Neural progenitor cell (in vitro differentiated cells): Measurements from ENCODE around the gene RALGAPA2. TPM values are rescaled to one million over a fixed set of nuclear protein-coding genes. Genes with fewer than 3 reads are reported as not detected.

Experiments used
- DNase-seq: peaks from one replicate; pipeline ENCODE4 v3.0.0-alpha.2; 2016; ENCODE audit warnings: low spot score
- H2AFZ ChIP-seq: fragments of 200-600 bp; sonication (generic); replicated peaks from 2 replicates; pipeline ENCODE4 v1.6.1; 2016; ENCODE audit warnings: antibody characterized with exemption
- H3F3A ChIP-seq: fragments of 200-600 bp; sonication (generic); 2 replicates; pipeline ENCODE4 v1.6.1; 2016; ENCODE audit warnings: antibody characterized with exemption, low read depth
- H3K27ac ChIP-seq: fragments of 200-600 bp; sonication (generic); 2 replicates; pipeline ENCODE4 v1.5.1; 2016; ENCODE audit warnings: mild to moderate bottlenecking
- H3K27me3 ChIP-seq: fragments of 200-600 bp; sonication (generic); 2 replicates; pipeline ENCODE4 v1.6.1; 2016; ENCODE audit warnings: mild to moderate bottlenecking, moderate library complexity
- H3K36me3 ChIP-seq: fragments of 200-600 bp; sonication (generic); 2 replicates; pipeline ENCODE4 v1.5.1; 2016
- H3K4me1 ChIP-seq: fragments of 200-600 bp; sonication (generic); 2 replicates; pipeline ENCODE4 v1.6.1; 2016; ENCODE audit warnings: mixed run types
- H3K4me2 ChIP-seq: fragments of 200-600 bp; sonication (generic); 2 replicates; pipeline ENCODE4 v1.6.1; 2016
- H3K4me3 ChIP-seq: fragments of 200-600 bp; sonication (generic); 2 replicates; pipeline ENCODE4 v1.5.1; 2016
- H3K79me2 ChIP-seq: fragments of 200-600 bp; sonication (generic); 2 replicates; pipeline ENCODE4 v1.6.1; 2016; ENCODE audit warnings: low read depth
- H3K9ac ChIP-seq: fragments of 200-600 bp; sonication (generic); 2 replicates; pipeline ENCODE4 v1.6.1; 2016
- H3K9me3 ChIP-seq: fragments of 200-600 bp; sonication (generic); 2 replicates; pipeline ENCODE4 v1.5.1; 2016; ENCODE audit warnings: low read depth
- H4K20me1 ChIP-seq: fragments of 200-600 bp; sonication (generic); 2 replicates; pipeline ENCODE4 v1.6.1; 2016; ENCODE audit warnings: low read depth
- H3K27ac Mint-ChIP-seq: 3 replicates; pipeline ENCODE4 v1.8.0; 2021; ENCODE audit warnings: mixed read lengths
- H3K27me3 Mint-ChIP-seq: 2 replicates; pipeline ENCODE4 v1.8.0; 2022; ENCODE audit warnings: low read depth, mild to moderate bottlenecking, inconsistent platforms, moderate library complexity, mixed read lengths; ENCODE audit not compliant: insufficient read depth
- H3K36me3 Mint-ChIP-seq: 3 replicates; pipeline ENCODE4 v1.8.0; 2021; ENCODE audit warnings: mixed read lengths
- H3K4me1 Mint-ChIP-seq: 3 replicates; pipeline ENCODE4 v1.8.0; 2021; ENCODE audit warnings: mixed read lengths
- H3K4me3 Mint-ChIP-seq: 3 replicates; pipeline ENCODE4 v1.8.0; 2021; ENCODE audit warnings: mild to moderate bottlenecking, moderate library complexity, mixed read lengths
- H3K9me3 Mint-ChIP-seq: 3 replicates; pipeline ENCODE4 v1.8.0; 2020; ENCODE audit warnings: mixed read lengths
- EZH2 ChIP-seq: fragments of 200-600 bp; sonication (generic); IDR thresholded peaks from 2 replicates; pipeline ENCODE4 v1.6.1; 2017; ENCODE audit warnings: antibody characterized with exemption, mild to moderate bottlenecking, moderate library complexity
- EZH2phosphoT487 ChIP-seq: fragments of 200-600 bp; sonication (generic); IDR thresholded peaks from 2 replicates; pipeline ENCODE4 v1.6.1; 2017; ENCODE audit warnings: antibody characterized with exemption
- total RNA-seq: library from RNA; depleted of rRNA; stranded (reverse); fragments of >200 nt; gene quantifications from 2 replicates; pipeline ENCODE4 v1.2.3, GENCODE V29; 2015; ENCODE audit warnings: low replicate concordance
- TF ChIP-seq, protein P1 (sequence below): fragments of 200-600 bp; sonication (generic); IDR thresholded peaks from 2 replicates; pipeline ENCODE4 v1.5.1; 2017; ENCODE audit warnings: antibody characterized with exemption, mild to moderate bottlenecking

RALGAPA2 gene
- total RNA-seq, 1 donor from 2014 or later, result 25.9 TPM

DNA sequence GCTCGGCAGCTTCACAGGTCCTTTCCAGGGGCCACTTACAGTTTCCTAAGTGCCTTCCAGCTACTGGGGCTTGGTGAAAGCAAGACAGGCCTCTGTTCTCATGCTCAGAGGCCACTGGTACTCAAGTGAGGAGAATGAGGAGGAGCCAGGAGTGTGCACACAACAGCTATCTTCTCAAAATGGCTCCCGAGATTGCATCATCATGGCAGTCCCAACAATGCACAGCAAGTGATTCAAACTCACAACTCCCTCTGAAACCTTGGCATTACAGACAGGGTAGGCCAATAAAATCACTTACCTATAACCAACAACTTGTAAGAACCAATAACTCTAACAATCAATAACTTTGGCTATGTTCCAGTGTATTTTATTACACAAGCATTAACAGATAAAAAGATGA is 77.4 kb downstream of the RALGAPA2 start:
- Histone ChIP-seq H3K4me3 (no peak overlapping the region), H4K20me1 (no peaks in the 10 kb centered on the region), H3K79me2 (no peaks in the 10 kb centered on the region), H2AFZ (no peak overlapping the region), H3K9ac (no peak overlapping the region), H3K27me3 (no peaks in the 10 kb centered on the region), H3F3A (no peaks in the 10 kb centered on the region), H3K36me3 (no peaks in the 10 kb centered on the region), H3K9me3 (no peaks in the 10 kb centered on the region), H3K4me2 (no peak overlapping the region), H3K27ac (no peak overlapping the region), H3K4me1 (no peaks in the 10 kb centered on the region)
- Mint-ChIP-seq H3K9me3 (no peaks in the 10 kb centered on the region), H3K27me3 (peaks cover 2% of the 10 kb centered on the region), H3K36me3 (peaks cover 30% of the 10 kb centered on the region), H3K4me3 (no peak overlapping the region), H3K4me1 (no peaks in the 10 kb centered on the region), H3K27ac (no peak overlapping the region)
- TF ChIP-seq, protein P1, sequence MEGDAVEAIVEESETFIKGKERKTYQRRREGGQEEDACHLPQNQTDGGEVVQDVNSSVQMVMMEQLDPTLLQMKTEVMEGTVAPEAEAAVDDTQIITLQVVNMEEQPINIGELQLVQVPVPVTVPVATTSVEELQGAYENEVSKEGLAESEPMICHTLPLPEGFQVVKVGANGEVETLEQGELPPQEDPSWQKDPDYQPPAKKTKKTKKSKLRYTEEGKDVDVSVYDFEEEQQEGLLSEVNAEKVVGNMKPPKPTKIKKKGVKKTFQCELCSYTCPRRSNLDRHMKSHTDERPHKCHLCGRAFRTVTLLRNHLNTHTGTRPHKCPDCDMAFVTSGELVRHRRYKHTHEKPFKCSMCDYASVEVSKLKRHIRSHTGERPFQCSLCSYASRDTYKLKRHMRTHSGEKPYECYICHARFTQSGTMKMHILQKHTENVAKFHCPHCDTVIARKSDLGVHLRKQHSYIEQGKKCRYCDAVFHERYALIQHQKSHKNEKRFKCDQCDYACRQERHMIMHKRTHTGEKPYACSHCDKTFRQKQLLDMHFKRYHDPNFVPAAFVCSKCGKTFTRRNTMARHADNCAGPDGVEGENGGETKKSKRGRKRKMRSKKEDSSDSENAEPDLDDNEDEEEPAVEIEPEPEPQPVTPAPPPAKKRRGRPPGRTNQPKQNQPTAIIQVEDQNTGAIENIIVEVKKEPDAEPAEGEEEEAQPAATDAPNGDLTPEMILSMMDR, result no peak
- TF ChIP-seq EZH2phosphoT487 (no peak), EZH2 (no peak)
- no peak for DNase-seq

DNA sequence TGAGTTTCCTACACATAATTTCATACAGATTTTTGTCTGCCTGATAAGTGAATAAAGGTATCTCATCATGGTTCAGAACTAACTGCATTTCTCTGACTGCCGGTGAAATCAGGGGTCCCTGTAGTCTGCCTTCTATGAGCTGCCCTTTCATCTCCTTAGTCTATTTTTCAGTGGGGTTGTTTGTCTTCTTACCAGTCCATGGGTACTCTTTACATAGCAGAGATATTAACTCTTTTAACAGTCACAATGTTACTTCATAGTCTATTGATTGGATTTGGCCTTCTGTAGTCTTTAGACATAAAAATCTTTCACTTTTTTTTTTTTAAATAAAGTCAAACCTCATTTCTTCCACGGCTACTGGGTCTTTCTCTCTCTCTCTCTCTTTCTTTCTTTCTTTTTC is 79.8 kb downstream of the RALGAPA2 start:
- no peak for DNase-seq

DNA sequence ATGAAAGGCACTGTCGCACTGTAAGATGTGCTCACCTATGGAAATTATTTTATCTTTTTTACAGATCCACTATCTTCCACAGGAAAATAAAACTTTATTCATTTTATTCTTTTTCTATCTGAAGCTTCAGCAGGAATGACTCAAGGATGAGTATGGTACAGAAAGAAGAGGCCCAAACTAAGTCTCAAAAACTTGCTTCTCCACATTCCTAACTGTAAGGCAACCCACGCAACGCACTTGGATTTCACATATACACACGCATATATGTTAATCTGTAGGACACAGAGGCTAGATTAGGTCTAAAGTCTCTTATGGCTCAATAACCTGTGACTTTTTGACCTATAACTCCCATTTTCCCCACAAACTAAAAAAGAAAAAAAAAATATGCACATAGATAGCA is 81.9 kb downstream of the RALGAPA2 start:
- Histone ChIP-seq H4K20me1 (no peaks in the 10 kb centered on the region), H3K79me2 (no peaks in the 10 kb centered on the region), H3K9ac (no peak overlapping the region), H3K4me2 (no peak overlapping the region), H3K9me3 (no peaks in the 10 kb centered on the region), H3K4me3 (no peak overlapping the region), H3F3A (no peaks in the 10 kb centered on the region), H3K36me3 (no peaks in the 10 kb centered on the region), H3K27ac (no peak overlapping the region), H3K4me1 (no peaks in the 10 kb centered on the region), H3K27me3 (no peaks in the 10 kb centered on the region), H2AFZ (no peak overlapping the region)
- Mint-ChIP-seq H3K4me3 (no peak overlapping the region), H3K4me1 (no peaks in the 10 kb centered on the region), H3K9me3 (no peaks in the 10 kb centered on the region), H3K27ac (no peak overlapping the region), H3K27me3 (peaks cover 2% of the 10 kb centered on the region), H3K36me3 (peaks cover 31% of the 10 kb centered on the region)
- TF ChIP-seq, protein P1, result no peak
- TF ChIP-seq EZH2phosphoT487 (no peak), EZH2 (no peak)
- no peak for DNase-seq

More for the DNA sequence above, 79.8 kb downstream of the RALGAPA2 start:
- no peaks in the 10 kb centered on the region for H3K4me1 ChIP-seq
- H2AFZ ChIP-seq, result no peak overlapping the region
- H3K27me3 ChIP-seq, result no peaks in the 10 kb centered on the region
- no peaks in the 10 kb centered on the region for H3K79me2 ChIP-seq
- no peaks in the 10 kb centered on the region for H3K36me3 ChIP-seq
- no peak overlapping the region for H3K9ac ChIP-seq
- H3K4me3 ChIP-seq, result no peak overlapping the region
- H3F3A ChIP-seq, result no peaks in the 10 kb centered on the region
- TF ChIP-seq EZH2phosphoT487 (no peak), EZH2 (no peak)
- TF ChIP-seq, protein P1, result no peak
- H3K4me2 ChIP-seq, result no peak overlapping the region
- Mint-ChIP-seq H3K27me3 (peaks cover 2% of the 10 kb centered on the region), H3K9me3 (no peaks in the 10 kb centered on the region), H3K4me1 (no peaks in the 10 kb centered on the region), H3K4me3 (no peak overlapping the region), H3K36me3 (peaks cover 29% of the 10 kb centered on the region), H3K27ac (no peak overlapping the region)
- no peaks in the 10 kb centered on the region for H4K20me1 ChIP-seq
- H3K9me3 ChIP-seq, result no peaks in the 10 kb centered on the region
- no peak overlapping the region for H3K27ac ChIP-seq
